GM21526 (cell line): Measurements from ENCODE around the gene SYCP1.
"Not testable (repeated sequence)": the region's sequence is repeated elsewhere in the genome, so short reads cannot be mapped to it uniquely, and the experiment has no call there.

Experiments
- ATAC-seq: cut with Tn5 transposase; IDR thresholded peaks from one replicate; pipeline ENCODE4 v1.9.1; 2021; ENCODE audit warnings: moderate library complexity; ENCODE audit not compliant: unreplicated experiment, low FRiP score

SYCP1 gene, protein sequence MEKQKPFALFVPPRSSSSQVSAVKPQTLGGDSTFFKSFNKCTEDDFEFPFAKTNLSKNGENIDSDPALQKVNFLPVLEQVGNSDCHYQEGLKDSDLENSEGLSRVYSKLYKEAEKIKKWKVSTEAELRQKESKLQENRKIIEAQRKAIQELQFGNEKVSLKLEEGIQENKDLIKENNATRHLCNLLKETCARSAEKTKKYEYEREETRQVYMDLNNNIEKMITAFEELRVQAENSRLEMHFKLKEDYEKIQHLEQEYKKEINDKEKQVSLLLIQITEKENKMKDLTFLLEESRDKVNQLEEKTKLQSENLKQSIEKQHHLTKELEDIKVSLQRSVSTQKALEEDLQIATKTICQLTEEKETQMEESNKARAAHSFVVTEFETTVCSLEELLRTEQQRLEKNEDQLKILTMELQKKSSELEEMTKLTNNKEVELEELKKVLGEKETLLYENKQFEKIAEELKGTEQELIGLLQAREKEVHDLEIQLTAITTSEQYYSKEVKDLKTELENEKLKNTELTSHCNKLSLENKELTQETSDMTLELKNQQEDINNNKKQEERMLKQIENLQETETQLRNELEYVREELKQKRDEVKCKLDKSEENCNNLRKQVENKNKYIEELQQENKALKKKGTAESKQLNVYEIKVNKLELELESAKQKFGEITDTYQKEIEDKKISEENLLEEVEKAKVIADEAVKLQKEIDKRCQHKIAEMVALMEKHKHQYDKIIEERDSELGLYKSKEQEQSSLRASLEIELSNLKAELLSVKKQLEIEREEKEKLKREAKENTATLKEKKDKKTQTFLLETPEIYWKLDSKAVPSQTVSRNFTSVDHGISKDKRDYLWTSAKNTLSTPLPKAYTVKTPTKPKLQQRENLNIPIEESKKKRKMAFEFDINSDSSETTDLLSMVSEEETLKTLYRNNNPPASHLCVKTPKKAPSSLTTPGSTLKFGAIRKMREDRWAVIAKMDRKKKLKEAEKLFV

DNA sequence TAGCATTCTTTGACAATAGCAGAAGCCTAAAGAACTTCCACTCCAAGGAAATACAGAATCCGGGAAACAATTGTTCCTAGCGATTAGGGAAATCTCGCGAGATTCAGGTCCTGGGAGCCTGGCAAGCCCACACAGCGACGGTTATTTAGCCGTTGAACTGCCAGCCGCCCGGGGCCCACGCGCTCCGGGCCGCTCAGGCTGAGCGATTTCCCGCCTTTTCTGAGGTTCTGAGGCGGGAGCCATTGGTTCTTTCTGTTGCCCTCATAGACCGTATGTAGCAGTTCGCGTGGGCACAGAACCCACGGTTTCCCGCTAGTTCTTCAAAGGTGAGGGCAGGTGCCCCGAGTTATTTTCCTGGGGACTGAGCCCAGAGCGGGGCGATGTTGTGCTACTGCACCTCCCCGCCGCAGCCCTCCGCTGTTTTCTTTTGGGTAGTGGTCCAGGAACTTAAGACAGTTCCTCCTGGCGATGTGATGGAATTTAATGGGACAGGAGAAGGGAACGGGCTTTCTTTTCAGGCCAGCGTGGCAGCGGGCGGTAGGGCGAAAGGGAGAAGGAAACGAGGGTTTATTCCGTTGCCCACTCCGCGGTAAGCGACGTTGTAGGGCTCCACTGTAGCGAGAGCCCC is at the start of gene SYCP1:
Gene SYCP1 (plus strand): TSS at position 171 of the 628 bp plus-strand sequence. CDS start 602 bp downstream, outside the sequence.
- ATAC-seq, result no peak

DNA sequence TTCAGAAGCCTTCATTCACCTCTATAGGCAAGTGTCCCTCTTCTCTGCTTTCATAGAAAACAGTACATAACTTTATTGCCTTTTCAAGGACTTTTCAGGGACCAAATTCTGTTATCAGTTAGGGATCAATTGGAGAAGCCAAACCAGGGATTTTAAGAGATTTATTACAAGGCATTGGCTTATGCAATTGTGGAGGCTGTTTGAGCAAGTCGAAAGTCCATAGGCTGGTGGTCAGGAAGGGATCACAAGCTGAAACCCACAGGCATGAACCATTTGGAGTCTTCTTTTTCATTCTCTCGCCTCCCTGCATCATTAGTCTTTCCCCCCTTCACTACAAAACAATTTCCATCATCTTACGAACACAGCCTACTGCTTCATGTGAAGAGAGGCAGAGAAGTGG is 34.8 kb upstream of the SYCP1 start:
- ATAC-seq, result no peak

DNA sequence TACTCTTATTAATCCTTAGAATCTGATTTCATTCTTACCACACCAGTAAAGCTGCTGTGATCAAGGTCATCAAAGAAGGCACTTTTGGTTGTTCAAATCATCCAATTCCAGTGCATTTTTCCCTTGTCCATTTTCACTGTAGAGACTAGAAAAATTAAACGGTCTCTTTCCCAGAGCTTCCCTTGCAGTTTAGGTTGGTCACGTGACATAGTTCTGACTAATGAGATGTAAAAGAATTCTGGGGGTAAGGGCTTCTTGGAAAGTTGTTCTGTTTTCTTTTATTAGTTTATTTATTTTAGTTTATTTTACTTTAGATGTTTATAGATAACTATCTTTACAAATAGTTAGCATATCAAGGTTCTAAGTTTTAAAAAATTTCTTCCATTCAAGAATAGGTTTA is 34.3 kb upstream of the SYCP1 start:
- ATAC-seq, result no peak

DNA sequence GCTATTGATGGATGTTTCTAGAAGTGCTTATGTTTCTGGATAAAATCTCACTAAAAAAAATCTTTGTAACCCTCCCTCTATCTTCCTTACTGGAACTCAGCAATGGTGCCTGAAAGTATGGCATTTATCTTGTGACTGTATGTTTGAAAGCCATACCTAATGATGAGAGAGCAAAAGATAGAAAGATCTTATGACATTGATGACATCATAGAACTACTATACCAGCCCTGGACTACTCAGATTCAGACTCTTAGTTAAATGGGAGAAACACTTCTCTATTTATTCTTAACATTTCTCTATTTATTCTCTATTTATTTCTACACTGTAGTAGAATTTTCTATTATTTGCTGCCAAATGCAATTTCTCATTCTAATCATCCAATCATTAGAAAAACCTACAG is 32.7 kb upstream of the SYCP1 start:
- no peak for ATAC-seq

DNA sequence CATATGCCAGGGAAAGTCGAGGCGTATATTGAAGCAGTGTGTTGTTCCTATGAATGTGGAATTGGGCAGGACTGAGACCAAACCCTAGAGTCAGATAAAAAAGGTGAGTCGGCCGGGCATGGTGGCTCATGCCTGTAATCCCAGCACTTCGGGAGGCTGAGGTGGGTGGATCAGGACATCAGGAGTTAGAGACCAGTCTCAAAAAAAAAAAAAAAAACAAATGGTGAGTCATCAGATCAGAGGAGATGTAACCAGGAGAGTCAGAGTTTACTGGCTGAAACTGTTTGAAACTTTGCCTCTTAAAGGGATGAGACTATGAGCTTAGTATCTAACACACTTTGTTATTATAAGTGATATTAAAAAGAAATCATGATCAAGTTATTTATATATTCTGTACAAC is 26.4 kb upstream of the SYCP1 start:
- no peak for ATAC-seq

DNA sequence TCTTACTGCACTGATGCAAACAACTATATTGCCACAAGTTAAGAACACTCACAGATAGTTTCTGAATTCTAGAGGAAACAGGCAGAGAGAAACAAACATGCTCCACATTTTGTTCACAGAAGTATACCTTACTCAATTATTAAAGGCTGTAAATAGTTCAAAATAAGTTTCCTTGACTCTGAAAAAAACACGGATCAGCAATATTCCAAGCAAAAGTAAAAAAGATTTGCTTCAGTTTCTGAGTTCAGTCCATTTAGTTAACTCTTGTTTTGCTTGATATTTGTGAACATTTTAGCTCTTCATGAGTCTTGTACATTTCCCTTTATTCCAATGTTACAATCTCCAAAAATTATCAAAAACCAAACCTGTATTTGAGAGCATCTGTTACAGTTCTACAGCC is 24.6 kb upstream of the SYCP1 start:
- ATAC-seq, result not testable (repeated sequence)

DNA sequence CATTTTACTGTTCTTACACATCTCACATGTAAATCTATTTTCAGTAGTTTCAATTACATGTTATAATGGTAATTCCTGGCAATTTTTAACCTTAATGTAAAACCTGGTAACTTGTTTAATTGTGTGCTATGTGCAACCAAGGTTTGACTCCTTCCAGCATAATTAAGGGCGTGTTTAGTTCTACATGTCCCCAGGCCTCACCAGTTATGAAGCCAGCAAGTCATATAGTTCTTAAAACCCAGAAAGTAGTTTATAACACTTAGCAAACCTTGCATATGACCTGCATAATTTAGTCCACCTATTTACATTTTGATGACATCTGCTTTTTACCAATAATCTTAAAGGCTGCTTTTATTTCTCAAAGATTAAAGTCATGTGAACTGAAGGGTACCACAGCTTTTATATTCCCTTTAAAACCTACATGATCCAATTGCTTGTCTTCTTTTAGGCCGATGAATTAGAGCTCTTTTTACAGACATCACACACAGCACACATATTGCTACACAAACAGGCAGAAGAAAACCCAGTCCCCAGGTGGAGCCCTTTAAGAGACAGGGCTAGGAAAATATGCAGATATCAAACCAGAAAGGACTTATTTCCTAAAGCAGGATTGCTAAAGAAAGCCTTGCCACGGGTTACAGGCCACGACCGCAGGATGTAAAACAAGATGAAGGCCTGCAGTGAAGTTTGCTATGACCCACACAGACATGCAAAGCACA is 23.2 kb upstream of the SYCP1 start:
- ATAC-seq, result no peak

DNA sequence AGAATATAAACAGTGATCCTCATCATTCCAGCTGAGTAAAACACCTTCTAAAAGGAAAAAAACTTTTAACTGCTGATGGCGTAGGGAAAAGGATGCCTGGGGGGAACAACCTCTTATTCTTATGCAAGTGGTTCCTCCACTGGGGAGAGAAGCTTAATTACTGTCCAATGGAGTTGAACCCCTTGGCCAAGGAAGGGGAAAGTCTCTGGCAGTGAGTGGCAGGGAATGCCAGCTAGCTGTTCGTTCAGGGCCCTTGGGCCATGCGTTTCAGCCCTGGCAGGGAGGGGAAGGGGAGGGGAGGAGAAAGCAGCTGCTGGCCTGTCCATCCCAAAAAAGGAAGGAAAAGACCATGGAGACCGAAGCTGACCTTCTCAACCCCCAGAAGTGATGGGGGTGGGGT is 22.6 kb upstream of the SYCP1 start:
- ATAC-seq, result no peak

DNA sequence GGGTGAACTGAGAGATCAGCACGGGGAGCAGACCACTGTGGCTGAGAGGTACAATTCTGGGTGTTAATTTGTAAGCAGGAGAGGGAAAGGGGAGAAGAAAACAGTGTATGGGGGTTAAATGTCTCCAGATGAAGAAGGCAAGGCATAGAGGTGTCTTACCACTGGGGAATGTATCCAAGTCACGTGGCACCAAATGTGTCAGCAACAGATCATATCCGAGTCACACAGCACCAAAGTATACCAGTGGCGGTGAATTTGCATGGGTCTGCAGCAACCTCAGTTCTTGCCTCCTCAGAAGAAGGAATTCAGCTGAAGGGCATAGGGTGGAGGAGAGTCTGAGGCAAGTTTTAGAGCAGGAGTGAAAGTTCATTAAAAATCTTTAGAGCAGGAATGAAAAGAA is 21.2 kb upstream of the SYCP1 start:
- ATAC-seq, result no peak

DNA sequence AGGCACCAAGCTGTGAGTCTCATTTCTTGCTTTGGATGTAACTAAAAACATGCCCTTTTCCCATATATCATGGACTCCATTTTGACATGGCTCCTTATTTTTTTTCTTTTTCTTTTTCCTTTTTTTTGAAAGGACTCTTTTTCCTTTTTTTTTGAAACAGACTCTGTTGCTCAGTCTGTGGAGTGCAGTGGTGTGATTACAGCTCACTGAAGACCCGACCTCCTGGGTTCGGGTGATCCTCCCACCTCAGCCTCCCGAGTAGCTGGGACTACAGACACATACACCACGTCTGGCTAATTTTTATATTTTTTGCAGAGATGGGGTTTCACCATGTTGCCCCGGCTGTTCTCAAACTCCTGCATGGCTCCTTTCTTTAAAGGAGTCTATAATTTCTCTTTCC is 10.4 kb upstream of the SYCP1 start:
- no peak for ATAC-seq

DNA sequence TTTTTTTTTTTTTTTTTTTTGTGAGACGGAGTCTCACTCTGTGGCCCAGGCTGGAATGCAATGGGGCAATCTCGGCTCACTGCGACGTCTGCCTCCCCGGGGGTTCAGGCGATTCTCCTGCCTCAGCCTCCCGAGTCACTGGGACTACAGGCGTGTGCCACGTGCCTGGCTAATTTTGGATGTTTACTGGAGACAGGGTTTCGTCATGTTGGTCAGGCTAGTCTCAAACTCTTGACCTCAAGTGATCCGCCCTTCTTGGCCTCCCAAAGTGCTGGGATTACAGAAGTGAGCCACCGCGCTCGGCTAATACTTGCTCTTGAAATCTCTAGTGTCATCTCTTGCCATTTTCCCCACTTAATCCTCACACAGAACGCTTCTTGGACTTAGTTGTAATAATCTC is 1.1 kb upstream of the SYCP1 start:
- no peak for ATAC-seq

DNA sequence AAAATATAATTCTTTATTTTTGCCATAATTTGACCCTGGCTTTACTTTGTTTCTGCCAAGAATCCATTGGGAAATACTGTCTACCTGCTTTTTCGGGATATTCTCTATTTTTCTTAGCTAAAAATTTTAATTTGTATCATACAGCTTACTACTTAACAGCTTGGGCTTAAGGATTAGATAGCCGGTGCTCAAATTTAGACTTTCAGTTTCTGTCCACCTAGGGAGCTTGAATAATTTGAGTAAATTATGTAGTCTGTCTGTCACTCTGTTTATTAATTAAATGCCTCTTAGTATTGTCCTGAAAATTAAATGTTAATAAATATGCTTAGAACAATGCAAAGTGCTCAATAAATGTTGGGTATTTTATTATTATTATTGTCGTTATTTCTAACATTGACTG is 6.7 kb downstream of the SYCP1 start:
- no peak for ATAC-seq

DNA sequence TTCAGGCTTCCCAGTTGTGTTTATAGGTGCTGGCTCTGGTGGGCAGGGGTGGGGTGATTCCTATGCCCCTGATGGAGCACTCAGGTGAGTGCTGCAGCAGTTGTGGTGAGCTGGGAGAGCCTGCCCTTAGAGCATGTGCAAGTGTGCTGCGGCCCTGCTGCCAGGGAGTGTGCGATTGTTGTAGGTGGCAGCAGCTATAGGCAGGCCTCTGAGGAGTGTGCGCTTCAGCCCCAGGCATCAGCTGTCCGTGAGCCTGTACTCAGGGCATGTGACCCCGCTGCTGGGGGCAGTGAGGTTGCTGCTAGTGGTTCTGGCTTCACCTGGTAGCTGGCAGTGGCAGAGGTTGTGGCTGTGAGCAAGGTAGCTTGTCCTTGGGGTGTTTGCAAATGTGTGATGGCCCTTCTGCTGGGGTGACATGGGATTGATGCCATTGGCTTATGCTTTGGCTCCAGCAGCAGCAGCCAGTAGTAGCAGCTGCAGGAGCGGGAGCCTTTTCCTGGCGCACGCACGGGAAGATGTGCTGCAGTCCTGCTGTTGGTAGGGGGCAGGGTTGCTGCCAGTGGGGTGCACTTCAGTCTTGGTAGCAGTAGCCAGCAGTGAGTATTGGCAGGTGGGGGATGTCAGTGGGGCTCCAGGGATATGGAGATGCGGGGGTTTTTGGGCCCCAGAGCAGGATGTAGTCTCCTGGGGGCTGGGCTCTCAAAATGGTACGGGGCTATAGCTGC is 37.7 kb downstream of the SYCP1 start:
- no peak for ATAC-seq

DNA sequence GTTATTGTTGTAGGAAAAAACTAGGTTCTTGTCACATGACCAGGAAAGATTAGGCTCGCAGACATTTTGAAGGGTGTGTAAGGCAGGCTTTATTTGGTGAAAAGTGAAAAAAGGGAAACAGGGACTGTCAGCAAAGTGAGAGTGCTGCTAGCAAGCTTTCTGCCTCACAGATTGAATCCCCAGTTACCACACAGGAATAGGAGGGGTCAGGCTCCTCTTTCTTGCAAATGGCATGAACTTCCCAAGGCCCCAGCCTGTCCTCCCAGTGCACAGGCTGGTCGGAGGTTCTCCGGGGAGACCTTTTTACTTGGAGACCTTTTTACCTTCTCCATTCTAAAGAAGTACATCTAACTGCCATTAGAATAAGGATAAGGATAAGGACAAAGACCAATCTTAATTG is 42.1 kb downstream of the SYCP1 start:
- ATAC-seq, result no peak

DNA sequence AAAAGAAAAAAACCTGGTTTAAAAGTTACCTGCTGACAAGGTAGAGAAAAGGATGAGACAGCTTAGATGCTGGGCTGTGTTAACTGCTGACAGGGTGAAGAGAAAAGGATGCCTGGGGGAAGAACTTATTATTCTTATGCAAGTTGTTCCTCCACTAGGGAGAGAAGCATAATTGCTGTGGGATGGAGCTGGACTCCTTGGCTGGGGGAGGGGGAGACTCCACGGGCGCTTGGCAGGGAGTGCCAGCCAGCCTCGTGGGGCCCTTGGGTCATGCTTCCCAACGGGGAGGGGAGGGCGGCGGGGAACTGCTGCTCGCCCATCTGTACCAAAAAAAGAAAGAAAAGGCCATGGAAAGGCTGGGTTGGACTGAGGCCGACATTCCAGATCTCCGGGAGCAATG is 47.2 kb downstream of the SYCP1 start:
- ATAC-seq, result no peak

DNA sequence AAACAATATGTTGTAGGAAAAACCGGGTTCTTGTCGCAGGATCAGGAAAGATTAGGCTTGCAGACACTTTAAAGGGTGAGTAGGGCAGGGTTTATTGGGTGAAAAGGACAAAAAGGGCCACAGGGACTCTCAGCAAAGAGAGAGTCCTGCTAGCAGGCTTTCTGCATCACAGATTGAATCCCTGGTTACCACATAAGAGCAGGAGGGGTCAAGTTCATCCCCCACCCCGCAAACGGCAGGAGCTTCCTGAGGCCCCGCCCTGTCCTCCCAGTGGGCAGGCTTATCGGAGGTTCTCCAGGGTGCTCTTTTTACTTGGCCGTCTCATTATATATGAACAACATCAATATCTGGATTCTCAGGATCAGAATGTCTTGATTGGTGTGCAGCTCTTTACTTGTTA is 47.7 kb downstream of the SYCP1 start:
- no peak for ATAC-seq

DNA sequence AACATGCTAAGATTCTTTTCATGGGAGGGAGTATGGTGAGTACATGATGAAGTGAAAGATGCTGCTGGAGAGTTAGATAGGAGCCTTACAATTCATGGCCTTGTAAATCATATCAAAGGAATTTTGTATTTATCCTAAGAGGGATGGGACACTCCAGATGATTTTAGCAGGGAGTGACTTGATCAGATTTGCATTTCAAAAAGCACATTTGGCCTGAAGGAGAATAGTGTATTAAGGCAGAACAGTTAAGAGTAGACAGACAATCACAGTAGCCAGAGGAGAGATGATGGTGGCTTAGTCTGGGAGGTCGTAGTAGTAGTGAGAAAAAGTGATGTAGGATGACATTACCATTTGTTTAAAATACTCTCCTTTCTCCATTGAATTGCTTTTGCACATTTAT is 48.8 kb downstream of the SYCP1 start:
- no peak for ATAC-seq

DNA sequence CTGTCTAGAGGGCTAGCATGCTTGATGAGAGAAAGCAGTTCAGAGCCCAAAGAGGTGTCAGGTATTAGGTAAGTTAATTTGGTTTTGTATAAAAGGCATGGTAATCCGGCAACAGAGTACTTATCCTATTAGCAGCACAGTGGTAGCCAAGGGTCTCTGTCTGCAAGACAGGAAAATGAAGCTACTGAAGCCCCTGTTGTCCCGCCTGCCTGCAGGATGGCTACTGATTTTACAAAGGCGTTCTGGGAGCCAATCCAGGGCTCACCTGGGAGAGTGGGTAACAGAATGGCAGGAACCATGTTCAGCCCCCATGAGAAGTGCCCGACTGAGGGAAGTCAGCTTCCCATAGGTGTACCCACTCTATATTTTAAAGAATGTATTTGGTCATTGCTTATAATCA is 61.1 kb downstream of the SYCP1 start:
- not testable (repeated sequence) for ATAC-seq

DNA sequence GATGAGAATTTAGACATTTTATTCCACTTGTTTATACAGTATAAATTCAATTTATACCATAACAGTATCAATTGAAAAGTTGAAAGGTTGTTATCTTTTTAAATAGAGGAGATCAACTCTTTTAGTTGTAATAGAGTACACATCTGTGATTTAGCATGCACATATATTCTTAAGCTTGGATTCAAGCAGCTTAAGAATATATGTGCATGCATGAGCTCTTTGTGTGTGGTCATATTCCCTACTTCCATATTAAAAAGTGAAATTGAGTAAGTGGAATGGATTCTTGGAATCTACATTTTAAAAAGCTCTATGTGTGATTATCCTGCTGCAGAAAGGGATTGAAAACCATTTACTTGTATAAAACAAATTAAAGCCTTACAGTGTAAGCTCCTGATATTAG is 71.9 kb downstream of the SYCP1 start:
- no peak for ATAC-seq

DNA sequence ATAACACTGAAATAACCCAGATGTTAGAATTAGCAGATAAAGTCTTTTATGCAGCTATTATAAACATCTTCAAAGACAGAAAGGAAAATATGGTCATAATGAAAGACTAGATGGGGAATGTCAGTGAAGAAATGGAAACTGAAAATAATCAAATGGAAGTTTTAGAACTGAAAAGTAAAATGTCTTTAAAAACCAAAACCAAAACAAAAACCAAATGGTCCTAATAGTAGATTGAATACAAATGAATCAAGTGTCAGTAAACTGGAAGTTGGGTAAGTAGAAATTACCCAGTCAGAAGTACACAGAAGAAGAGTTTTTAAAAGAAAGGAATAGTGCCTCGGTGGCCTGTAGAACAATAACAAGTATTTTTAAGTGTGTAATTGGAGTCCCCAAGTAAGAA is 72.7 kb downstream of the SYCP1 start:
- ATAC-seq, result no peak
